ENCODE data around the gene CACNG5.

DNA sequence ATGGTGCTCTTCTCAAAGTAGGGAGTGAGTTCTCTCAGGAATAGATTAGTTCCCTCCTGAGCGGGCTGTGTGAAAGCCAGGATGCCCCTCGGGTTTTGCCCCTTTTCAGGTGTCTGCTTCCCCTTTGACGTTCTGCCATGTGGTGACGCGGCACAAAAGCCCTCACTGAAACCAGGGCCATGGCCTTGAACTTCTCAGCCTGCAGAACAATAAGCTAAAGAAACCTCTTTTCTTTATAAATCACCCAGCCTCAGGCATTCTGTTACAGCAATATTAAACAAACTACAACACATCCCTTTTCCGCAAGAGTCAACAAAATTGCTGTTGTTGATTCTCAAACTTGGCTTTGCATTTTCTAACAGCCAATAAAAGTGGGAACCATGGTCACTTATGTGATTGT lies 15.5 kb upstream of the CACNG5 start:
- TF ChIP-seq, protein P1, sequence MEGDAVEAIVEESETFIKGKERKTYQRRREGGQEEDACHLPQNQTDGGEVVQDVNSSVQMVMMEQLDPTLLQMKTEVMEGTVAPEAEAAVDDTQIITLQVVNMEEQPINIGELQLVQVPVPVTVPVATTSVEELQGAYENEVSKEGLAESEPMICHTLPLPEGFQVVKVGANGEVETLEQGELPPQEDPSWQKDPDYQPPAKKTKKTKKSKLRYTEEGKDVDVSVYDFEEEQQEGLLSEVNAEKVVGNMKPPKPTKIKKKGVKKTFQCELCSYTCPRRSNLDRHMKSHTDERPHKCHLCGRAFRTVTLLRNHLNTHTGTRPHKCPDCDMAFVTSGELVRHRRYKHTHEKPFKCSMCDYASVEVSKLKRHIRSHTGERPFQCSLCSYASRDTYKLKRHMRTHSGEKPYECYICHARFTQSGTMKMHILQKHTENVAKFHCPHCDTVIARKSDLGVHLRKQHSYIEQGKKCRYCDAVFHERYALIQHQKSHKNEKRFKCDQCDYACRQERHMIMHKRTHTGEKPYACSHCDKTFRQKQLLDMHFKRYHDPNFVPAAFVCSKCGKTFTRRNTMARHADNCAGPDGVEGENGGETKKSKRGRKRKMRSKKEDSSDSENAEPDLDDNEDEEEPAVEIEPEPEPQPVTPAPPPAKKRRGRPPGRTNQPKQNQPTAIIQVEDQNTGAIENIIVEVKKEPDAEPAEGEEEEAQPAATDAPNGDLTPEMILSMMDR (conservative IDR thresholded peaks at IDR 0.05), result no peak
- no peak for TF ChIP-seq ZFX (IDR thresholded peaks at IDR 0.05)

All from C4-2B (cell line).